Endothelial cell of umbilical vein (primary cell): ENCODE results near the gene DDX23. TPM values are rescaled to one million over a fixed set of nuclear protein-coding genes. Genes with fewer than 3 reads are reported as not detected.

Experiments used
- BruUV-seq: library from RNA; stranded (reverse); fragments of 400-500 nt; replicated peaks from 2 replicates; lab custom pipeline; 2021; lab: Mats Ljungman, UMichigan
- CTCF ChIA-PET: fragments of 300-600, 350-600 bp; sonication (Branson Sonifier 250); formaldehyde crosslinking; loops from one replicate; lab custom pipeline; 2021; ENCODE audit warnings: antibody characterized with exemption, inconsistent platforms; lab: Charles Lee
- POLR2A ChIA-PET: fragments of 300-600, 350-600 bp; sonication (Branson Sonifier 250); formaldehyde crosslinking; loops from one replicate; lab custom pipeline; 2021; ENCODE audit warnings: antibody characterized with exemption, inconsistent platforms; lab: Charles Lee
- DNase-seq: peaks from one replicate; pipeline ENCODE4 v3.0.0-alpha.2; 2011; ENCODE audit warnings: low read depth, low spot score
- FAIRE-seq: peaks from 2 replicates; lab custom pipeline; 2011; peaks lifted over from hg19 to GRCh38; lab: Jason Lieb, UNC
- H2AFZ ChIP-seq: 2 replicates; pipeline ENCODE4 v1.6.0; 2012; ENCODE audit warnings: low read depth, low read length, control low read depth, inconsistent platforms
- H3K27ac ChIP-seq: 2 replicates; pipeline ENCODE4 v1.5.1; 2011; ENCODE audit warnings: low read depth, mild to moderate bottlenecking, control low read depth, low read length, moderate library complexity; ENCODE audit not compliant: insufficient read depth
- H3K27me3 ChIP-seq, 2 experiments: 2 replicates each; pipeline versions ENCODE4 v1.6.0 to v1.6.1; 2011; ENCODE audit warnings: low read length in 2 of 2, mixed read lengths in 1 of 2; ENCODE audit not compliant: control insufficient read depth in 2 of 2, insufficient read depth in 2 of 2
- H3K36me3 ChIP-seq, 2 experiments: 2 replicates in 1 of 2; 3 replicates in 1 of 2; pipeline ENCODE4 v1.5.1; 2011; ENCODE audit warnings: low read length in 2 of 2, mild to moderate bottlenecking in 1 of 2, moderate library complexity in 1 of 2; ENCODE audit not compliant: control insufficient read depth in 2 of 2, insufficient read depth in 2 of 2; ENCODE audit errors: extremely low read depth in 1 of 2
- H3K4me1 ChIP-seq: 3 replicates; pipeline ENCODE4 v1.5.1; 2011; ENCODE audit warnings: mild to moderate bottlenecking, low read length; ENCODE audit not compliant: control insufficient read depth, insufficient read depth; ENCODE audit errors: extremely low read depth
- H3K4me2 ChIP-seq: 2 replicates; pipeline ENCODE4 v1.6.1; 2011; ENCODE audit warnings: low read length, control low read depth, mixed read lengths; ENCODE audit not compliant: insufficient read depth
- H3K4me3 ChIP-seq, 3 experiments: fragments of 200-600 bp in 1 of 3; sonication (generic), shearing (Covaris generic) in 1 of 3; replicated peaks in 1 of 3; 2 replicates each; pipeline ENCODE4 v1.5.1; 2011 to 2016; ENCODE audit warnings: control low read depth in 3 of 3, low read length in 3 of 3, mild to moderate bottlenecking in 2 of 3, inconsistent platforms in 1 of 3, low read depth in 1 of 3, moderate library complexity in 1 of 3; ENCODE audit not compliant: insufficient read depth in 1 of 3
- H3K79me2 ChIP-seq: 2 replicates; pipeline ENCODE4 v1.6.0; 2012; ENCODE audit warnings: low read length, inconsistent platforms; ENCODE audit not compliant: control insufficient read depth, insufficient read depth
- H3K9ac ChIP-seq: replicated peaks from 2 replicates; pipeline ENCODE3; 2011; ENCODE audit warnings: low read length, control low read depth; ENCODE audit not compliant: insufficient read depth; ENCODE audit errors: extremely low read depth
- H3K9me1 ChIP-seq: replicated peaks from 3 replicates; pipeline ENCODE4 v1.6.0; 2011; ENCODE audit warnings: mild to moderate bottlenecking, low read length; ENCODE audit not compliant: control insufficient read depth, insufficient read depth; ENCODE audit errors: extremely low read depth
- H3K9me3 ChIP-seq: replicated peaks from 2 replicates; pipeline ENCODE4 v1.5.1; 2012; ENCODE audit warnings: low read length, inconsistent platforms; ENCODE audit not compliant: control insufficient read depth, insufficient read depth
- H4K20me1 ChIP-seq: replicated peaks from 2 replicates; pipeline ENCODE3; 2011; ENCODE audit warnings: mild to moderate bottlenecking, low read length; ENCODE audit not compliant: control insufficient read depth, insufficient read depth; ENCODE audit errors: extremely low read depth
- EZH2 ChIP-seq: IDR thresholded peaks from 2 replicates; pipeline ENCODE4 v1.6.1; 2012; ENCODE audit warnings: borderline replicate concordance, low read depth, mild to moderate bottlenecking, moderate library complexity, low read length, inconsistent platforms; ENCODE audit not compliant: severe bottlenecking
- FOS ChIP-seq: IDR thresholded peaks from 2 replicates; pipeline ENCODE4 v1.6.1; 2011; ENCODE audit warnings: mild to moderate bottlenecking, low read length, moderate library complexity, borderline replicate concordance; ENCODE audit not compliant: insufficient read depth
- GATA2 ChIP-seq: IDR thresholded peaks from 2 replicates; pipeline ENCODE4 v1.7.0; 2011; ENCODE audit warnings: low read depth, mild to moderate bottlenecking, moderate library complexity, mixed read lengths, low read length; ENCODE audit not compliant: insufficient read length, insufficient read depth
- JUN ChIP-seq: IDR thresholded peaks from 2 replicates; pipeline ENCODE4 v1.6.1; 2011; ENCODE audit warnings: borderline replicate concordance, low read depth; ENCODE audit not compliant: insufficient read length, insufficient read depth
- MYC ChIP-seq: IDR thresholded peaks from one replicate; pipeline ENCODE4 v1.6.1; 2011; ENCODE audit warnings: mild to moderate bottlenecking, low read depth, low read length
- POLR2A ChIP-seq: IDR thresholded peaks from 2 replicates; pipeline ENCODE4 v1.6.1; 2012; ENCODE audit warnings: low read depth, mild to moderate bottlenecking, control low read depth, low read length
- POLR2AphosphoS5 ChIP-seq: IDR thresholded peaks from 2 replicates; pipeline ENCODE4 v1.6.1; 2012; ENCODE audit warnings: low read depth, mild to moderate bottlenecking, control low read depth, low read length, moderate library complexity; ENCODE audit not compliant: insufficient read depth
- dilution Hi-C: fragments of 300-500 bp; cut with MboI; formaldehyde crosslinking; loops from one replicate; pipeline ENCODE4 v1.15.0; 2019; ENCODE audit warnings: low sequenced_read_pairs; ENCODE audit not compliant: extremely low pct_ligation_motif_present
- intact Hi-C: fragments of 100-400 bp; cut with micrococcal nuclease; formaldehyde crosslinking; loops from one replicate; pipeline ENCODE4 v1.10.0; 2022
- polyA plus RNA-seq, 4 experiments: library from polyadenylated mRNA; depleted of rRNA in 3 of 4; stranded (reverse) in 3 of 4; unstranded in 1 of 4; fragments of >200 nt; gene quantifications; 2 replicates each; pipeline versions ENCODE4 v1.2.1 to v1.2.3, GENCODE V29; 2011 to 2012; ENCODE audit warnings: missing spikeins in 1 of 4
- total RNA-seq: library from RNA; stranded (reverse); gene quantifications from 2 replicates; pipeline ENCODE4 v1.2.3, GENCODE V29; 2021
- TF ChIP-seq, protein P1 (sequence below): IDR thresholded peaks from 2 replicates; pipeline ENCODE4 v1.6.1; 2011; ENCODE audit not compliant: insufficient read depth, insufficient read length
- TF ChIP-seq, protein P2 (sequence below), 2 donors: IDR thresholded peaks; 1 replicate in 1 of 2; 2 replicates in 1 of 2; pipeline ENCODE4 v1.5.1; 2011; ENCODE audit warnings: low read length in 2 of 2, mild to moderate bottlenecking in 2 of 2, moderate library complexity in 2 of 2, control low read depth in 1 of 2, inconsistent platforms in 1 of 2, low read depth in 1 of 2; ENCODE audit not compliant: insufficient read depth in 1 of 2; ENCODE audit errors: extremely low read depth in 1 of 2

The DDX23 gene
- total and polyA plus RNA-seq, 2 donors (not counting 3 experiments of a cell fraction or from before 2014, with no cell fraction given) = 56.0 to 107 TPM

DNA sequence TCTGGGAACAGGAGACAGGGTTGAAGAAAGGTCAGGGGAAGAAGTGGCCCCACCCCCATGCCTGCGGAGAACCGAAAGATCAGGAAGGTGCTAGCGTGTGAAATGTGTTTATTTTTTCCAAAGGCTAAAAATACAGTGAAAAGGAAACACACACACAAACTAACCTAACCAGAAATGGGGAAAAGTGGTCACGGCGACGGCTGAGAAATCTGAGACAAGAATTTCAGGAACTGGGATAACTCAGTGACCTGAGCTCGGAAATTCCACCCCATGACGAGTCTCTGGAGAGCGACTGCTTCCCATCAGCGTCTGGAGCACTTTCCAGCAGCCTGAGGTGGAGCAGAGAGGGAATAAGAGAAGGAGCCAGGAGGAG, 30.3 kb upstream of the DDX23 start:
- peak overlapping the region; percentile 44 for H3K4me2 ChIP-seq
- H2AFZ ChIP-seq = peak overlapping the region; percentile 88
- intact Hi-C loops = loop anchor here (2.0 kb wide), 2 partner anchors 18 to 30 kb away; partner anchors contain the start of genes DDX23 and RND1
- no peaks in the 10 kb centered on the region for H3K36me3 ChIP-seq
- H3K9me1 ChIP-seq = no peaks in the 10 kb centered on the region
- peak overlapping the region; percentile 81 for H3K27ac ChIP-seq
- H4K20me1 ChIP-seq = no peaks in the 10 kb centered on the region
- BruUV-seq = no TSS peak
- H3K9ac ChIP-seq = peak overlapping the region; percentile 56
- TF ChIP-seq GATA2 (peak; percentile 10), POLR2A (no peak), JUN (peak; percentile 27), POLR2AphosphoS5 (peak; percentile 46)
- dilution Hi-C loops = no loop called here
- peaks cover 29% of the 10 kb centered on the region for H3K4me1 ChIP-seq
- H3K27me3 ChIP-seq = no peaks in the 10 kb centered on the region
- DNase-seq (peak; percentile 96), FAIRE-seq (peak; percentile 97)
- H3K79me2 ChIP-seq = no peaks in the 10 kb centered on the region
- ChIA-PET CTCF (interaction anchor here (1.2 to 6.2 kb wide), 7 partner anchors 8 to 114 kb away, joined by 3 to 80 read pairs (median 4); partner anchors contain the start of genes DDX23 and RND1), POLR2A (interaction anchor here (1.0 to 1.5 kb wide), 2 partner anchors 16 kb away, joined by 3 to 5 read pairs; partner anchors contain the start of gene RND1)
- H3K9me3 ChIP-seq = no peaks in the 10 kb centered on the region
- peak overlapping the region in 1 of 3 experiments; percentile 47 for H3K4me3 ChIP-seq

DNA sequence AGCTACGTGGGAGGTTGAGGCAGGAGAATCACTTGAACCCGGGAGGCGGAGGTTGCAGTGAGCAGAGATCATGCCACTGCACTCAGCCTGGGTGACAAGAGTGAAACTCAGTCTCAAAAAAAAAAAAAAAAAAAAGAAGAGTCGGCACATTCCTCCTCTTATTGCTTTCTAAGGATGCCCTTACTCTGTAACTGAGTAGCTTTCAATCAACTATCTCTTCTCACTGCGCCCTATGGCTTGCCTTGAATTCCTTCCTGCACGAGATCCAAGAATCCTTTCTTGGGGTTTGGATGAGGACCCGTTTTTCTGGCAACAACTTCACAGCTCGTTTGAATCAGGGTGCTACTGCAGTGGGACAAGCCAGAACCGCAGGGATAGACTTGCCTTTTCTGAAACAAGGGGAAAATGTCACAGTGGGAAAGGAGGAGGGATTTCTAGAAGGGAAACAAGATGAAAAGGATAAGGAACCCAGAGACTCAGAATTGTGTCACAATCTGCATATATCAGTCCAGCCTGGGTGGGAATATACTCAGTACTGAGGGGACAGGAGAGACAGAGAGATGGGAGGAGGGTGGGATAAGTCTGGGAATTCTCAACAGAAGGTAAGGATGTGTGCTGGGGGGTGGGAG, 29.8 kb upstream of the DDX23 start:
- Histone ChIP-seq H3K4me2 (peak overlapping the region; percentile 44), H3K36me3 (no peaks in the 10 kb centered on the region), H3K4me3 (peak overlapping the region in 1 of 3 experiments; percentile 47), H3K79me2 (no peaks in the 10 kb centered on the region), H3K27me3 (no peaks in the 10 kb centered on the region), H4K20me1 (no peaks in the 10 kb centered on the region), H3K9me1 (no peaks in the 10 kb centered on the region), H3K4me1 (peaks cover 29% of the 10 kb centered on the region), H3K9me3 (no peaks in the 10 kb centered on the region), H3K27ac (peak overlapping the region; percentile 81), H3K9ac (peak overlapping the region; percentile 56), H2AFZ (peak overlapping the region; percentile 88)
- no peak for DNase-seq
- no TSS peak for BruUV-seq
- no peak for FAIRE-seq
- dilution Hi-C loops = no loop called here
- ChIA-PET POLR2A (interaction anchor here (1.5 kb wide), 1 partner anchor 15 kb away, joined by 5 read pairs; no protein-coding TSS in a partner anchor), CTCF (interaction anchor here (1.2 to 6.2 kb wide), 7 partner anchors 9 to 115 kb away, joined by 3 to 80 read pairs (median 4); partner anchors contain the start of genes DDX23 and RND1)
- TF ChIP-seq JUN (no peak), POLR2AphosphoS5 (no peak), GATA2 (no peak), MYC (no peak), FOS (no peak), EZH2 (no peak), POLR2A (no peak)
- TF ChIP-seq, protein P1, sequence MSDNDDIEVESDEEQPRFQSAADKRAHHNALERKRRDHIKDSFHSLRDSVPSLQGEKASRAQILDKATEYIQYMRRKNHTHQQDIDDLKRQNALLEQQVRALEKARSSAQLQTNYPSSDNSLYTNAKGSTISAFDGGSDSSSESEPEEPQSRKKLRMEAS = no peak
- TF ChIP-seq, protein P2, sequence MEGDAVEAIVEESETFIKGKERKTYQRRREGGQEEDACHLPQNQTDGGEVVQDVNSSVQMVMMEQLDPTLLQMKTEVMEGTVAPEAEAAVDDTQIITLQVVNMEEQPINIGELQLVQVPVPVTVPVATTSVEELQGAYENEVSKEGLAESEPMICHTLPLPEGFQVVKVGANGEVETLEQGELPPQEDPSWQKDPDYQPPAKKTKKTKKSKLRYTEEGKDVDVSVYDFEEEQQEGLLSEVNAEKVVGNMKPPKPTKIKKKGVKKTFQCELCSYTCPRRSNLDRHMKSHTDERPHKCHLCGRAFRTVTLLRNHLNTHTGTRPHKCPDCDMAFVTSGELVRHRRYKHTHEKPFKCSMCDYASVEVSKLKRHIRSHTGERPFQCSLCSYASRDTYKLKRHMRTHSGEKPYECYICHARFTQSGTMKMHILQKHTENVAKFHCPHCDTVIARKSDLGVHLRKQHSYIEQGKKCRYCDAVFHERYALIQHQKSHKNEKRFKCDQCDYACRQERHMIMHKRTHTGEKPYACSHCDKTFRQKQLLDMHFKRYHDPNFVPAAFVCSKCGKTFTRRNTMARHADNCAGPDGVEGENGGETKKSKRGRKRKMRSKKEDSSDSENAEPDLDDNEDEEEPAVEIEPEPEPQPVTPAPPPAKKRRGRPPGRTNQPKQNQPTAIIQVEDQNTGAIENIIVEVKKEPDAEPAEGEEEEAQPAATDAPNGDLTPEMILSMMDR (IDR thresholded peaks at IDR 0.05; ENCODE audit: extremely low read depth in 1 of 2, insufficient read depth in 1 of 2, low read depth in 1 of 2, low read length in 2 of 2) = no peak
- intact Hi-C loops = loop anchor here (2.0 kb wide), 2 partner anchors 17 to 29 kb away; partner anchors contain the start of genes DDX23 and RND1
